SKM-1 (cell line): ENCODE results near the gene ACBD3.

Source experiments
- DNase-seq: peaks from one replicate; lab custom pipeline; 2025; ENCODE audit not compliant: unreplicated experiment; lab: John Stamatoyannopoulos, UW

The ACBD3 gene

DNA sequence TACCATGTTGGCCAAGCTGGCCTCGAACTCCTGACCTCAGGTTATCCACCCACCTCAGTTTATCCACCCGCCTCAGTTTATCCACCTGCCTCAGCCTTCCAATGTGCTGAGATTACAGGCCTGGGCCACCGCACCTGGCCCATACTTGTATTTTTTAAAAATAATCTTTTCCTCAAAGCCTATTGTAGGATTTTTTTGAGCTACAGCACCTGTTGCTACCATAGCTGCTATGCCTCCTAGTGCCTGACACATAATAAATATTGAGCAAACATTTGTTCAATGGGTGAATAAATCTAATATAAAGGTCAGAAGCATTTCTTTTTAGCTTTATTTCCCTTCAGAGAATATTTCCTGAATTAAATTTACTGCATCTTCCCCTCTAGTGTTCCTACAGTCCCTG, 15.7 kb upstream of the ACBD3 start:
- no peak for DNase-seq

DNA sequence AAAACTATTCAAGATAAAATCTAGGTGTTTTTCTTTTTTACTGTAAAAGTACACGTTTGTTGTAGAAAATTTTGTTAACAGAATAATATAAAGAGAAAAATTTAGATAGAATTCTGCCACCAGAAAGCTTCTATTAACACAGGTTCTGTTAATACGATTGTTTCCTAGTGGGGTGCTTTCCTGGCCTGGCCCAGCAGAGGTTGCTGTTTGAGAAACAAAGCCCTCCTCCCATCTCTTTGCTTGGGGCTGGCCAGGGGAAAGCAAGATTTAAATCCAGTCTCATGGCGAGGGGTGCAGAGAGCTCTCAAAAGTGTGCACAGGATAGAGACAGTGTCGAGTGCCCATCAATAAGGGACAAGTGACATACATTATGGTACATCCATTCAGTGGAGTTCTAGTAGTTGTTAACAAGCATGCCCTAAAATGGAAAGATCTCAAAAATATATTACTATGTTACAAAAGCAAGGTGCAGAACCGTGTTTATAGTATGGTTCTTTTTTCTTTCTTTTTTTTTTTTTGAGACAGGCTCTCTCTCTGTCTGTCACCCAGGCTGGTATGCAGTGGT, 14.6 kb upstream of the ACBD3 start:
- DNase-seq: no peak

- no peak for DNase-seq
Observed at GRCh38 chr1:226199971-226200370, 13.4 kb upstream of the ACBD3 start.

- no peak for DNase-seq
Observed at GRCh38 chr1:226195144-226195543, 8.6 kb upstream of the ACBD3 start.

- no peak for DNase-seq
Observed at GRCh38 chr1:226187380-226187779, 839 bp upstream of the ACBD3 start.

DNA sequence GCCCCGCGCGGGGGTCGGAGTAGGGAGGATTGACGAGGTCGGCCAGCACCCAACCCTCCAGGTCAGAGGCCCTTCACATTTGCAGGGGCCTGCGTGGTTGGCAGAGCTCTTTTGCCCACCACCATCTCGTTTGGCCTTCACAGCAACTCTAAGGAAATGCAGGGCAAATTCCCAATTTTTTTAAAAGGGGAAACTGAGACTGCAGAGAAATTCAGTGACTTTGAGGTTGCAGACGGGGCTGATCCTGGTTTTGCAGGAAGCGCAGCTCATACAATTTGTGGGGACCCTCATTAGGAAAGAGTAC, 430 bp upstream of the ACBD3 start:
- DNase-seq: no peak

GRCh38 chr1:226185141-226186036, 1.2 kb downstream of the ACBD3 start:
- no peak for DNase-seq

DNA sequence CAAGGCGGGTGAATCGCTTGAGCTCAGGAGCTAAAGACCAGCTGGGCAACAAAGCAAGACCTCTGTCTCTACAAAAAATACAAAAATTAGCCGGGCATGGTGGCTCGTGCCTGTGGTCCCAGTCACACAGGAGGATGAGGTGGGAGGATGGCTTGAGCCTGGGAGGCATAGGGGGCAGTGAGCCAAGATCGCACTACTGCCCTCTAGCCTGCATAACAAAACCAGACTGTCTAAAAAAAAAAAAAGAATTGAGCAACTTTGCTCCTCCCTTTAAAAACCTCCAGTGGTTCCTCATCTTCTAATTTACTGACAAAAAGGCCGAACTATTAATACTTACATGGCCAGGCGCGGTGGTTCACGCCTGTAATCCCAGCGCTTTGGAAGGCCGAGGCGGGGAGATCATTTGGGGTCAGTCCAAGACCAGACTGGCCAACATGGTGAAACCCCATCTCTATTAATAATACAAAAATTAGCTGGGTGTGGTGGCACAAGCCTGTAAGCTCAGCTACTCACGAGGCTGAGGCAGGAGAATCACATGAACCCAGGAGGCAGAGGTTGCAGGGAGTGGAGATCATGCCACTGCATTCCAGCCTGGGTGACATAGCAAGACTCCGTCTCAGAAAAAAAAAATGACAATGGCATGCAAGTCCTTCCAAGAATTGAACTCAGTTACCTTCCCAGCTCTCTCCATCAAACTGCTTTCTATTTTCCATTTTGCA, 4.4 kb downstream of the ACBD3 start:
- peak; percentile 90 for DNase-seq

DNA sequence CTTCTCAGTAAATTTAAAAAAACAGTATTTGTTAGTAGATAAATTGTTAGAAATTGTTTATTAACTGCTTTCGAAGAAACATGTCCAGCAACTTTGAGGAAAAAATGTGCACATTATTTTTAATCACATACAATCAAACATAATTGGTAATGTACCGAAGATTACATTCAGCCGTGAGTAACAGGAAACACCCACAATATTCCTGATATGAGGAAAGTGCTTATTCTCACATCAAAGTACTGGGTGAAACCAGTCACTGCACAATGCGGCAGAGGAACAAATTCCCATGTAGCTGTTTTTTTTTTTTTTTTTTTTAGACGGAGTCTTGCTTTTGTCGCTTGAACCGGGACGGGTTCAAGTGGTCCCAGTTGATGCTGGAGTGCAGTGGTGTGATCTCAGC, 9.7 kb downstream of the ACBD3 start:
- DNase-seq: no peak

GRCh38 chr1:226172589-226172988, 14.0 kb downstream of the ACBD3 start:
- DNase-seq: no peak

- DNase-seq: no peak
Observed at GRCh38 chr1:226166341-226166740, 20.2 kb downstream of the ACBD3 start.

- DNase-seq: no peak
Observed at GRCh38 chr1:226164154-226164553, 22.4 kb downstream of the ACBD3 start.

DNA sequence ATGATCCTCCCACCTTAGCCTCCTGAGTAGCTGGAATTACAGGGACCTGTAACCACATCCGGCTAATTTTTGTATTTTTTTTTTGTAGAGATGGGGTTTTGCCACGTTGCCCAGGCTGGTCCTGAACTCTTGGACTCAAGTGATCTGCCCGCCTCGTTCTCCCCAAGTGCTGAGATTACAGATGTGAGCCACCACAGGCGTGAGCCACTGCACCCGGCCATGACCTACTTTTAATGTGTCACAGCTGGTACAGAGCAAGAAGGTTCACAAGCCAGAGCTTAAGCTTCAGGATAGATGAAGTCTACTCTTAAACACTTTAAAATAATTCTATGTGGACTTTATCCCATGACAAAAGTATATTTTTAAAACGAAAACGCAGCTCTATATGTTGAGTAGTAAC, 23.6 kb downstream of the ACBD3 start:
- no peak for DNase-seq

- no peak for DNase-seq
Observed at GRCh38 chr1:226158983-226159382, 27.6 kb downstream of the ACBD3 start.

DNA sequence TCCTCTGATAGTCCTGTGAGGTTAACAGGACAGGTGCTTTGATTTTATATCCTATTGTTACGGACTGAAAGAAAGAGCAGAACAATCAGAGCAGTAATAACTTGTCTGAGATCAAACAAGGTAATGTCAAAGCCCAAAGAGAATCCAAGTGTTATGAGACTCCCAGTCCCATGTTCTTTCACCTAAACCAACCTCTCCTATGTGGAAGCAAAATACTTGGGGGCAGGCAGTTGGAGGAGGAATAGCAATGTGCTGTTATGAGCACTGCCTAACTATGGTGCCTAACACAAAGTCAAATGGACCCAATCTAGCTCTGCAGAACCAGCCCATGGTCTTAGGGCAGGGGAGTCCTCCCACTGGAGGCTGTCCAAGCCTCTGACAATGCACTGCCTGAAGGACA, 28.1 kb downstream of the ACBD3 start:
- no peak for DNase-seq

DNA sequence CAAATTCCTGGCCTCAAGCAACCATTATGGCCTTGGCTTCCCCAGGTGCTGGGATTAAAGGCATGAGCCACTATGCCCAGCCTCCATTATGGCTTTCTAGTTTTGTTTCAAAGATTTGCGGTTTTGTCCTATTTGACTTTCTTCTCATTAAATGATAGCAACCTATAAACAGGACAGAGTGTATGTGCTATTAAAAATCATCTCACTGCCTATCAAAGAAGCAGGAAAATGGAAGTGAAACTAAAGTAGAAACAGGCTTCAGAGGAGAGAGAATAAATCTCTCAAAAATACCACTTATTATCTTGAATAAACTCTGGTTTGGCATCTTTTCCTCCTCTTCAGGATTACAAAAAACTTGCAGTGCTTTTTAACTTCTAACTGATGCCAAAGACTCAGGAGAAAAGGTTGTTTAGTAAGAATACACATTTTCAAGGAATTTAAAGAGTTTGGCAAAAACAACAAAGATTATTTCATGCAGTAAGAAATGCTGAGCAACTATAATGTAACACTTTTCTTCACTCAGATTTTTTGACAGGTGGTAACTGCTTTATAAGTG, 28.7 kb downstream of the ACBD3 start:
- DNase-seq: no peak

GRCh38 chr1:226154593-226154992, 31.9 kb downstream of the ACBD3 start:
- no peak for DNase-seq

GRCh38 chr1:226149806-226150205, 36.7 kb downstream of the ACBD3 start:
- no peak for DNase-seq

DNA sequence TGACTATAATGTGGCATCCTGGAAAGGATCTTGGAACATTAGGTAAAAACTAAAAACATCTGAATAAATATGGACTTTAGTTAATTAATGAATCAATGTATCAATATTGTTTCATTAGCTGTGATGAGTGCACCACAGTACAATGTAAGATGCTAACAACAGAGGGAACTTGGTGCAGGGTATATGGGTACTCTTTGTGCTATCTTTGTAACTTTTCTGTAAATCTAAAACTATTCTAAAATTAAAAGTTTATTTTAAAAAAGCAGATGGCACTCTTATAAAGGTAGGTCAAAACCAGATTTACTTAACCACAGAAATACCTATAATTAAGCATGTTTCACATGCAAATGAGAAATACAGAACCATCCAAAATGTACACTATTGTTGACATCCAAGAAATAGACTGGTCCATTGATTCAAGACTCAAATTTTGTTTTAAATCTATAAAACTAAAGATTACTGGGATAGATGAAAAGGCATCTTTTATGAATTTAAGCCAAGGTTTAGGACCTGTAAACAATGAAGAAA, 38.4 kb downstream of the ACBD3 start:
- no peak for DNase-seq

- DNase-seq: no peak
Observed at GRCh38 chr1:226144045-226144444, 42.5 kb downstream of the ACBD3 start.

DNA sequence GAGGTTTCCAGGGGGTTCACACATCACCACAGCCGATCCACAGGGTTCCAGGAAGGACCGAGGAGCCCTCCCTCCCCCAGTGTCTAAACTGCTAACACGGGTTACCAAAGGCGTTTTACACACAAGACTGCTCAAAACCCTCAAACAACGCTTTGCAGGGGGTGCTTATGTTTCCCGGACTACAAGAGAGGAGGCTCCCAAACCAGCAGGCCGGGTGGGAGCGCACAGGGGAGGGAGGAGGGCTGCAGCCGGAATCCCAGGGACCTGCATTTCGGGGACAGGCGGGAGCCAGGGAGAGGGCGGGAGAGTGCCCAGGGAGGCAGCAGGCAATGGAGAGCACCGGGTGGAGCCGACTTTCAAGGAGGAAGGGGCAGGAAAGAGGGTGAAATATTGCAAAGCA, 50.8 kb downstream of the ACBD3 start:
- DNase-seq: no peak
